Measurements from ENCODE around the gene CTIF. TPM values are rescaled to one million over a fixed set of nuclear protein-coding genes. Genes with fewer than 3 reads are reported as not detected.
A peak's percentile ranks its signal among the peaks of the same experiment; 100 is the strongest.

The CTIF gene
- polyA plus RNA-seq, 1 of the 3 experiments (the other 2 are of a cell fraction), result 47.2 TPM

DNA sequence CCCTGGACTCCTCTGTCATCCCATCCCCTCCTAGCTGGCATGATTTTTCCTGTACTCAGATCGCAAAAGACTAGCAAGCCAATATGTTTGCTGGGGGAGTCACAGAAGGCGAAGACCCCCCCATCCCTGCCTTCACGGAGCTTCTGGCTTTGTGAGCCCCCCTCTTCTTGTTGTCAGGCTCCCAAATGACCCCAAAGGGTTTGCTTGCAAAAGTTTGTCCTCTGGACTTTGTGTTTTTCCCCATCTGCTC, 242.0 kb downstream of the CTIF start:
- 0 out of 4 replicates have a peak overlapping the region, but pooled peaks of 1 of the 2 experiments have one; percentile 21 for H3K4me3 ChIP-seq (ENCODE audit: low read depth in 2 of 2, low read length in 1 of 2)
- H3K9me2 ChIP-seq, result no peaks in the 10 kb centered on the region
- CTCF ChIA-PET, result interaction anchor here (0.6 to 1.6 kb wide), 6 partner anchors 18 to 149 kb away, joined by 3 to 5 read pairs (median 3); no protein-coding TSS in a partner anchor
- no peak for DNase-seq
- peak overlapping the region; percentile 79 for H3K4me2 ChIP-seq
- H3K4me1 ChIP-seq (ENCODE audit: control insufficient read depth in 1 of 2, insufficient read depth in 2 of 2, low read depth in 1 of 2, low read length in 1 of 2), result peaks cover 33 to 76% of the 10 kb centered on the region in 2 experiments
- peak overlapping the region; percentile 75 to 97 for H3K27ac ChIP-seq (ENCODE audit: low read depth in 2 of 2, low read length in 1 of 2)
- peaks cover 16% of the 10 kb centered on the region for H3F3A ChIP-seq (replicated peaks; ENCODE audit: insufficient read depth)
- POLR2A ChIA-PET, result interaction anchor here (0.9 kb wide), 1 partner anchor 79 kb away, joined by 3 read pairs; no protein-coding TSS in a partner anchor
- H3K9ac ChIP-seq, result peak overlapping the region; percentile 52; the same call in 1 of the 2 replicates
- WGBS (ENCODE audit: low lambda C conversion rate), result 53% methylated on average over 3 of the region's 3 CpGs
- H3K27me3 ChIP-seq (ENCODE audit: insufficient read depth), result no peaks in the 10 kb centered on the region
- no peaks in the 10 kb centered on the region for H3K9me3 ChIP-seq
- peaks cover 0 to 33% of the 10 kb centered on the region in 2 experiments for H3K36me3 ChIP-seq (replicated peaks in 1 of 2; ENCODE audit: control insufficient read depth in 1 of 2, insufficient read depth in 2 of 2, low read length in 1 of 2)
- H3K79me2 ChIP-seq (ENCODE audit: insufficient read depth), result peaks cover 47% of the 10 kb centered on the region
- H4K20me1 ChIP-seq (ENCODE audit: insufficient read depth), result 0 out of 2 replicates have a peak, but pooled peaks cover 4% of the 10 kb centered on the region
- no peak overlapping the region for H2AFZ ChIP-seq (ENCODE audit: low read depth)
- no peak for TF ChIP-seq SIN3A (IDR thresholded peaks at IDR 0.05; ENCODE audit: borderline replicate concordance, low read depth, low read length)
- TF ChIP-seq NFIC (IDR thresholded peaks at IDR 0.05; ENCODE audit: borderline replicate concordance), result no peak
- TF ChIP-seq CTCF (IDR thresholded peaks at IDR 0.05), result no peak
- no peak for TF ChIP-seq FOSL2 (IDR thresholded peaks at IDR 0.05; ENCODE audit: borderline replicate concordance, low read depth)
- no peak for TF ChIP-seq RAD21 (IDR thresholded peaks at IDR 0.05; ENCODE audit: low read length)
- no peak for TF ChIP-seq JUND (IDR thresholded peaks at IDR 0.05)
- TF ChIP-seq TAF1 (IDR thresholded peaks at IDR 0.05; ENCODE audit: borderline replicate concordance, low read depth, low read length), result no peak
- no peak for TF ChIP-seq FOXM1 (IDR thresholded peaks at IDR 0.05; ENCODE audit: low read depth)
- TF ChIP-seq MXI1 (IDR thresholded peaks at IDR 0.05; ENCODE audit: low read depth, low read length), result no peak
- no peak for TF ChIP-seq GABPA (IDR thresholded peaks at IDR 0.05; ENCODE audit: low read depth)
- TF ChIP-seq TEAD4 (IDR thresholded peaks at IDR 0.05; ENCODE audit: borderline replicate concordance, insufficient read depth), result no peak
- no peak for TF ChIP-seq PBX3 (IDR thresholded peaks at IDR 0.05)
- no peak for TF ChIP-seq SMC3 (IDR thresholded peaks at IDR 0.05; ENCODE audit: low read depth, low read length)
- TF ChIP-seq FOXJ3 (CRISPR knock-in tag; IDR thresholded peaks at IDR 0.05), result no peak
- TF ChIP-seq RFX5 (IDR thresholded peaks at IDR 0.05; ENCODE audit: low read length), result no peak
- no peak for TF ChIP-seq NRF1 (IDR thresholded peaks at IDR 0.05; ENCODE audit: low read depth, low read length)

Measured in SK-N-SH (cell line).